Rectal smooth muscle tissue (tissue), 1 donor: ENCODE measurements around the gene KRR1.
"Not testable (repeated sequence)": the region's sequence is repeated elsewhere in the genome, so short reads cannot be mapped to it uniquely, and the experiment has no call there.

Source experiments
- H3K27ac ChIP-seq: one replicate; pipeline ENCODE4 v1.7.0; 2013; ENCODE audit warnings: low read depth, low read length, inconsistent platforms
- H3K27me3 ChIP-seq: one replicate; pipeline ENCODE4 v1.7.0; 2013; ENCODE audit warnings: low read length; ENCODE audit not compliant: control insufficient read depth, insufficient read depth
- H3K36me3 ChIP-seq: one replicate; pipeline ENCODE4 v1.7.0; 2013; ENCODE audit warnings: low read length; ENCODE audit not compliant: control insufficient read depth, insufficient read depth
- H3K4me1 ChIP-seq: one replicate; pipeline ENCODE4 v1.7.0; 2013; ENCODE audit warnings: low read length; ENCODE audit not compliant: control insufficient read depth, insufficient read depth
- H3K4me3 ChIP-seq: one replicate; pipeline ENCODE4 v1.7.0; 2013; ENCODE audit warnings: low read length
- H3K9ac ChIP-seq: one replicate; pipeline ENCODE4 v1.7.0; 2013; ENCODE audit warnings: low read length

The KRR1 gene

DNA sequence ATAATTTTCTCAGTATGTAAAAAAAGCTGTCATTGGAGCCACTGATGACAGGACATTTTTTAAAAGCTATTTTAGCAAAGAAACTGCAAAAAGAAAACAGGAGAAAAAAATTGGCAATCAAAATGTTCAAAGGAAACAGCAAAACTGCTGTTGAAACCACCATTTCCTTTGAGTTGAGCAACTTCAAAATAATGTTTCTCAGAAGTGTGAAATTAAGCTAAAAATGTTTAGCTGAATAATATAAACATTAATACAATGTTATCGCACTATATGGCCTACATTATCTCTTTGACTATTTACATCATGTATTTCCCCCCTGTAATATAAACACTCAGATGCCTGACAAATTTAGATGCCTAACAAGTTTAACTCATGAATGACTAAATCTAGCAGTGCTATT lies 54.2 kb downstream of the KRR1 start:
- Histone ChIP-seq H3K9ac (no peak overlapping the region), H3K27ac (no peak overlapping the region), H3K4me3 (no peak overlapping the region), H3K4me1 (no peaks in the 10 kb centered on the region), H3K27me3 (no peaks in the 10 kb centered on the region), H3K36me3 (no peaks in the 10 kb centered on the region)

- Histone ChIP-seq H3K36me3 (no peaks in the 10 kb centered on the region), H3K4me3 (no peak overlapping the region), H3K27ac (no peak overlapping the region), H3K9ac (no peak overlapping the region), H3K4me1 (no peaks in the 10 kb centered on the region), H3K27me3 (no peaks in the 10 kb centered on the region)
These were observed 55.6 kb downstream of the KRR1 start for GRCh38 chr12:75455839-75456238.

- Histone ChIP-seq H3K36me3 (no peaks in the 10 kb centered on the region), H3K27ac (no peak overlapping the region), H3K27me3 (no peaks in the 10 kb centered on the region), H3K9ac (no peak overlapping the region), H3K4me3 (no peak overlapping the region), H3K4me1 (no peaks in the 10 kb centered on the region)
These were observed 58.6 kb downstream of the KRR1 start for GRCh38 chr12:75452675-75453330.

GRCh38 chr12:75447691-75448393 lies 63.6 kb downstream of the KRR1 start:
- Histone ChIP-seq H3K4me3 (no peak overlapping the region), H3K27ac (no peak overlapping the region), H3K9ac (no peak overlapping the region), H3K4me1 (no peaks in the 10 kb centered on the region), H3K36me3 (no peaks in the 10 kb centered on the region), H3K27me3 (no peaks in the 10 kb centered on the region)

DNA sequence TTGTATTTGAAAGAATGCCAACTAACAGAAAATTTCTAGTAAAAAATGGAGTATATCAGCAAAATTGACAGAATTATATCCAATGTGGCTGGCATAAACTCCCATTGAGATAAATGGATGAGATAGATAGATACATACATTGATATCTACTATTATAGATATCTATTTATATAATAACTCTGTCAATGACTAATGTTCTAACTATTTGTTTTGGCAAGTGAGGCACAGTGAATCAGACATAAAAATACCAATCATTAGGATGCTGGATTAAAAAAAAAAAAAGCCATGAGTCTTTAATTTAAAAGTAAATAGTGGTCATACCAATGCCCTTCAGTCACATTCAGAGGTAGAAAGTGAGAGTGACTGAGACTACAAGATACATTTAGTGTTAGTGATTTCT lies 64.6 kb downstream of the KRR1 start:
- Histone ChIP-seq H3K4me1 (no peaks in the 10 kb centered on the region), H3K36me3 (no peaks in the 10 kb centered on the region), H3K4me3 (no peak overlapping the region), H3K27me3 (no peaks in the 10 kb centered on the region), H3K27ac (no peak overlapping the region), H3K9ac (no peak overlapping the region)

- not testable (repeated sequence) for H3K27ac ChIP-seq, H3K27me3 ChIP-seq, H3K4me1 ChIP-seq, H3K36me3 ChIP-seq, H3K9ac ChIP-seq, H3K4me3 ChIP-seq
These were observed 66.3 kb downstream of the KRR1 start for GRCh38 chr12:75445137-75445507.

DNA sequence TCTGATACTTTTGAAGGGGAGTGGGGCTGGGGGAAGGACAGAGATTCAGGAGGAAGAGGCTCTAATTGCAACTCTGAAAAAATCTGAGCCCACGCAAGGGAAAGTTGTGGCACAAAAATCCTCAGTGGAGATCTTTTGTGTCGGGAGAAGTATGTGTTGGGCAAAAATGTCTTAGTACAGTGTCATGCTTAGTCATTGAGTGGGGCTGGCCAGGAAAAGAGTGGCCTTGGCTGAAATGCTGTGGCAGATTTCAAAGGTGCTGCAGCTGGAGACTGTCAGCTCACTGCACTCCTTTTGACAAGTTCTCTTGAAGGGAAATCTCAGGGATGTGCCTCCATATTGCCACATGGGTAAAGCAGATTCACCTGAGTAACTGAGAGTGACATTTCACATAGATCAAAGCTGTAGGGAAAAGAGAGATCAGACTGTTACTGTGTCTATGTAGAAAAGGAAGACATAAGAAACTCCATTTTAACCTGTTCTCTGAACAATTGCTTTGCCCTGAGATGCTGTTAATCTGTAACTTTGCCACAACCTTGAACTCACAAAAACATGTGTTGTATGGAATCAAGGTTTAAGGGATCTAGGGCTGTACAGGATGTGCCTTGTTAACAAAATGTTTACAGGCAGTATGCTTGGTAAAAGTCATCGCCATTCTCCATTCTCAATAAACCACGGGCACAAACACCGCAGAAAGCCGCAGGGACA lies 66.8 kb downstream of the KRR1 start:
- H3K27ac ChIP-seq = no peak overlapping the region
- no peaks in the 10 kb centered on the region for H3K36me3 ChIP-seq
- no peak overlapping the region for H3K9ac ChIP-seq

GRCh38 chr12:75443709-75444108 lies 67.7 kb downstream of the KRR1 start:
- H3K9ac ChIP-seq = no peak overlapping the region
- no peak overlapping the region for H3K27ac ChIP-seq
- H3K4me3 ChIP-seq = no peak overlapping the region
- H3K27me3 ChIP-seq = no peaks in the 10 kb centered on the region
- no peaks in the 10 kb centered on the region for H3K4me1 ChIP-seq
- no peaks in the 10 kb centered on the region for H3K36me3 ChIP-seq

More for the DNA sequence above, 66.8 kb downstream of the KRR1 start:
- H3K4me1 ChIP-seq = no peaks in the 10 kb centered on the region
- H3K4me3 ChIP-seq = no peak overlapping the region
- no peaks in the 10 kb centered on the region for H3K27me3 ChIP-seq

GRCh38 chr12:75442454-75442853 lies 69.0 kb downstream of the KRR1 start:
- H3K9ac ChIP-seq, H3K27me3 ChIP-seq, H3K27ac ChIP-seq: not testable (repeated sequence)

DNA sequence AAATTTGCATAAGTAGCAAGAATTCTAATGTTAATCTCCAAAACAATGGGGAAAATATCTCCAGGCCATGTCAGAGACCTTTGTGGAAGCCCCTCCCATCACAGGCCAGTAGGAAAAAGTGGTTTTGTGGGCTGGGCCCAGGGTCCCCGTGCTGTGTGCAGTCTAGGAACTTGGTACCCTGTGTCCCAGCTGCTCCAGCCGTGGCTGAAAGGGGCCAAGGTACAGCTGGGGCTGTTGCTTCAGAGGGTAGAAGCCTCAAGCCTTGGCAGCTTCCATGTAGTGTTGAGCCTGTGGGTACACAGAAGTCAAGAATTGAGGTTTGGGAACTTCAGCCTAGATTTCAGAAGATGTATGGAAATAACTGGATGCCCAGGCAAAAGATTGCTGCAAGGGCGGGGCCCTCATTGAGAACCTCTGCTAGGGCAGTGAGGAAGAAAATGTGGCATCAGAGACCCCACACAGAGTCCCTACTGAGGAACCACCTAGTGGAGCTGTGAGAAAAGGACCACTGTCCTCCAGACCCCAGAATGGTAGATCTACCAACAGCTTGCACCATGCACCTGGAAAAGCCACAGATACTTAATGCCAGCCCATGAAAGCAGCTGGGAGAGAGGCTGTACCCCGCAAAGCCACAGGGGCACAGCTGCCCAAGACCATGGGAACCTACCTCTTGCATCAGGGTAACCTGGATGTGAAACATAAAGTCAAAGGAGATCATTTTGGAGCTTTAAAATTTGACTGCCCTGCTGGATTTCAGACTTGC lies 69.5 kb downstream of the KRR1 start:
- H3K9ac ChIP-seq, H3K36me3 ChIP-seq, H3K4me1 ChIP-seq, H3K27me3 ChIP-seq, H3K4me3 ChIP-seq, H3K27ac ChIP-seq: not testable (repeated sequence)

More at GRCh38 chr12:75442454-75442853, 69.0 kb downstream of the KRR1 start:
- not testable (repeated sequence) for H3K36me3 ChIP-seq, H3K4me3 ChIP-seq, H3K4me1 ChIP-seq
